ENCODE data around the gene RDH16.

- TF ChIP-seq CTCF (IDR thresholded peaks at IDR 0.05; ENCODE audit: low read depth, low read length, missing input control): no peak
- TF ChIP-seq RAD21 (IDR thresholded peaks at IDR 0.05): peak in 1 of 2 donors; percentile 46
- TF ChIP-seq YY1 (IDR thresholded peaks at IDR 0.05): no peak
- TF ChIP-seq ATF3 (IDR thresholded peaks at IDR 0.05): no peak
- no peak for TF ChIP-seq REST (IDR thresholded peaks at IDR 0.05)
- TF ChIP-seq FOXA1 (IDR thresholded peaks at IDR 0.05): no peak
- TF ChIP-seq EGR1 (IDR thresholded peaks at IDR 0.05; ENCODE audit: low read depth in 2 of 2): no peak
- no peak for TF ChIP-seq ZBTB33 (IDR thresholded peaks at IDR 0.05)
- no peak for TF ChIP-seq SP1 (IDR thresholded peaks at IDR 0.05)
Observed at GRCh38 chr12:56905852-56906251, 51.6 kb downstream of the RDH16 start.
